DOHH2 (cell line): ENCODE measurements around the gene PDF.
"Not testable (repeated sequence)": the region's sequence is repeated elsewhere in the genome, so short reads cannot be mapped to it uniquely, and the experiment has no call there.

Source experiments
- H3F3A ChIP-seq: fragments of 200-600 bp; sonication (generic), shearing (Covaris generic); 2 replicates; pipeline ENCODE4 v1.6.0; 2016; ENCODE audit warnings: antibody characterized with exemption, mild to moderate bottlenecking; ENCODE audit not compliant: control insufficient read depth, insufficient read depth
- H3K27ac ChIP-seq: fragments of 200-600 bp; sonication (generic); 2 replicates; pipeline ENCODE4 v1.5.1; 2014; ENCODE audit warnings: low read depth, mild to moderate bottlenecking, low read length, moderate library complexity
- H3K27me3 ChIP-seq: fragments of 200-600 bp; sonication (generic); 2 replicates; pipeline ENCODE4 v1.6.1; 2014; ENCODE audit warnings: mild to moderate bottlenecking, low read length, mixed read lengths; ENCODE audit not compliant: control insufficient read depth
- H3K36me3 ChIP-seq: fragments of 200-600 bp; sonication (generic); 2 replicates; pipeline ENCODE4 v1.6.1; 2014; ENCODE audit warnings: mild to moderate bottlenecking, low read length, moderate library complexity, mixed read lengths; ENCODE audit not compliant: control insufficient read depth
- H3K4me1 ChIP-seq: fragments of 200-600 bp; sonication (generic); 2 replicates; pipeline ENCODE4 v1.6.1; 2014; ENCODE audit warnings: mild to moderate bottlenecking, low read length, mixed read lengths; ENCODE audit not compliant: control insufficient read depth
- H3K4me2 ChIP-seq: fragments of 200-600 bp; sonication (generic); 2 replicates; pipeline ENCODE4 v1.6.0; 2014; ENCODE audit warnings: mild to moderate bottlenecking, low read length, moderate library complexity
- H3K4me3 ChIP-seq: fragments of 200-600 bp; sonication (generic); 2 replicates; pipeline ENCODE4 v1.5.1; 2014; ENCODE audit warnings: mild to moderate bottlenecking, low read length, mixed read lengths
- H3K79me2 ChIP-seq: fragments of 200-600 bp; sonication (generic); 2 replicates; pipeline ENCODE4 v1.6.1; 2014; ENCODE audit warnings: mild to moderate bottlenecking, low read length, mixed read lengths; ENCODE audit not compliant: control insufficient read depth
- H3K9me2 ChIP-seq: fragments of 200-600 bp; sonication (generic); replicated peaks from 2 replicates; pipeline ENCODE4 v1.6.1; 2014; ENCODE audit warnings: mild to moderate bottlenecking, low read length, mixed read lengths; ENCODE audit not compliant: control insufficient read depth
- H3K9me3 ChIP-seq: fragments of 200-600 bp; sonication (generic); 2 replicates; pipeline ENCODE4 v1.6.1; 2014; ENCODE audit warnings: antibody characterized with exemption, low read length, mixed read lengths; ENCODE audit not compliant: control insufficient read depth, insufficient read depth
- H4K20me1 ChIP-seq: fragments of 200-600 bp; sonication (generic); 2 replicates; pipeline ENCODE4 v1.6.0; 2014; ENCODE audit warnings: low read depth, mild to moderate bottlenecking, antibody characterized with exemption, low read length, moderate library complexity; ENCODE audit not compliant: control insufficient read depth, insufficient read depth
- EZH2phosphoT487 ChIP-seq: fragments of 200-600 bp; sonication (generic); IDR thresholded peaks from 2 replicates; pipeline ENCODE4 v1.6.1; 2017; ENCODE audit warnings: borderline replicate concordance, mild to moderate bottlenecking, antibody characterized with exemption, low read length, moderate library complexity, mixed read lengths
- TF ChIP-seq, protein P1 (sequence below): fragments of 200-600 bp; sonication (generic); IDR thresholded peaks from one replicate; pipeline ENCODE4 v1.5.1; 2014; ENCODE audit warnings: antibody characterized with exemption, mild to moderate bottlenecking, low read depth, low read length; ENCODE audit not compliant: poor library complexity, severe bottlenecking

PDF gene

DNA sequence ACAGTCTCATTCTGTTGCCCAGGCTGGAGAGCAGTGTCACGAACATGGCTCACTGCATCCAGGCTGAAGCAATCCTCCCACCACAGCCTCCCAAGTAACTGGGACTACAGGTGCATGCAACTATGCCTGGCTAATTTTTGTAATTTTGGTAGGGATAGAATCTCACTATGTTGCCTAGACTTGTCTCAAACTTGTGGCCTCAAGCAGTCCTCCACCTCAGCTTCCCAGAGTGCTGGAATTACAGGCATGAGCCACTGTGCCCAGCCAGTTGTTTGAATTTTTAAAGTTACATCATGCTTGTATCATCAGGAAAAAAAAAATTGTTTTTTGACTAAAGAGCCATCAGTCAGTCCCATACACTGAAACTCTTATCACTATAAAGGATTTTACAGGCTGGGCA lies 36.3 kb downstream of the PDF start:
- Histone ChIP-seq H3K27ac (no peak overlapping the region), H3K9me3 (no peaks in the 10 kb centered on the region), H3K79me2 (no peaks in the 10 kb centered on the region), H3K27me3 (no peaks in the 10 kb centered on the region), H3K9me2 (no peaks in the 10 kb centered on the region), H3K36me3 (no peaks in the 10 kb centered on the region), H3K4me1 (no peaks in the 10 kb centered on the region), H3F3A (no peaks in the 10 kb centered on the region), H3K4me3 (no peak overlapping the region), H3K4me2 (no peak overlapping the region), H4K20me1 (no peaks in the 10 kb centered on the region)
- TF ChIP-seq, protein P1, sequence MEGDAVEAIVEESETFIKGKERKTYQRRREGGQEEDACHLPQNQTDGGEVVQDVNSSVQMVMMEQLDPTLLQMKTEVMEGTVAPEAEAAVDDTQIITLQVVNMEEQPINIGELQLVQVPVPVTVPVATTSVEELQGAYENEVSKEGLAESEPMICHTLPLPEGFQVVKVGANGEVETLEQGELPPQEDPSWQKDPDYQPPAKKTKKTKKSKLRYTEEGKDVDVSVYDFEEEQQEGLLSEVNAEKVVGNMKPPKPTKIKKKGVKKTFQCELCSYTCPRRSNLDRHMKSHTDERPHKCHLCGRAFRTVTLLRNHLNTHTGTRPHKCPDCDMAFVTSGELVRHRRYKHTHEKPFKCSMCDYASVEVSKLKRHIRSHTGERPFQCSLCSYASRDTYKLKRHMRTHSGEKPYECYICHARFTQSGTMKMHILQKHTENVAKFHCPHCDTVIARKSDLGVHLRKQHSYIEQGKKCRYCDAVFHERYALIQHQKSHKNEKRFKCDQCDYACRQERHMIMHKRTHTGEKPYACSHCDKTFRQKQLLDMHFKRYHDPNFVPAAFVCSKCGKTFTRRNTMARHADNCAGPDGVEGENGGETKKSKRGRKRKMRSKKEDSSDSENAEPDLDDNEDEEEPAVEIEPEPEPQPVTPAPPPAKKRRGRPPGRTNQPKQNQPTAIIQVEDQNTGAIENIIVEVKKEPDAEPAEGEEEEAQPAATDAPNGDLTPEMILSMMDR, result no peak
- TF ChIP-seq EZH2phosphoT487, result no peak

DNA sequence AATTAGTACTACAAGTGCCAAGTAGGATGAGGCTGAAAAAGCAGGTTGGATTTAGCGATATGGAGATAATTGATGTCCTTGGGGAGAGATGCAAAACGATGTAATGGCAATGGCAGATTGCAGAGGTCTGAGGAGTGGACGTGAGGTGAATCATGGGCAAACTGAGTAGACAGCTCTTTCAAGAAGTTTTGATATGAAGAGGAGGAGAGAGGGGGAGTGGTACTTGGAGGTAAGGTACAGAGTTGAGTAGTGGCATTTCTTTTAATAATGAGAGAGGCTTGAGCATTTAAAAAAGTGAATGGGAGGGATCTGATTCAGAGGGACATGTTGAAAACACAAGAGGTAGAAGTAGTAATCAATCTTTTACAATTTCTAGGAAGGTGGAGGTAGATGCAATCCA lies 37.0 kb downstream of the PDF start:
- Histone ChIP-seq H3K36me3 (no peaks in the 10 kb centered on the region), H3K4me2 (no peak overlapping the region), H3K27me3 (no peaks in the 10 kb centered on the region), H3F3A (no peaks in the 10 kb centered on the region), H4K20me1 (no peaks in the 10 kb centered on the region), H3K27ac (no peak overlapping the region), H3K79me2 (no peaks in the 10 kb centered on the region), H3K9me3 (no peaks in the 10 kb centered on the region), H3K4me3 (no peak overlapping the region), H3K4me1 (no peaks in the 10 kb centered on the region), H3K9me2 (no peaks in the 10 kb centered on the region)
- TF ChIP-seq, protein P1, result no peak
- no peak for TF ChIP-seq EZH2phosphoT487

DNA sequence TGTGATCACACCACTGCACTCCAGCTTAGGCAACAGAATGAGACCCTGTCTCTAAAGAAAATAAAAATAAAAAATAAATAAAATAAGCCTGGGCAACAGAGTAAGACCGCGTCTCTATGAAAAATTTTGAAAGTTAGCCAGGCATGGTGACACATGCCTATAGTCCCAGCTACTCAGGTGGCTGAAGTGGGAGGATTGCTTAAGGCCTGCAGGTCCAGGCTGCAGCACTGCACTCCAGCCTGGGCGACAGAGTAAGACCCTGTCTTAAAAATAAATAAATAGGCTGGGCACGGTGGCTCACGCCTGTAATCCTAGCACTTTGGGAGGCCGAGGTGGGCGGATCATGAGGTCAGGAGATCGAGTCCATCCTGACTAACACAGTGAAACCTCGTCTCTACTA lies 38.7 kb downstream of the PDF start:
- not testable (repeated sequence) for H3F3A ChIP-seq, H3K4me3 ChIP-seq, H3K79me2 ChIP-seq, H3K36me3 ChIP-seq, H3K27me3 ChIP-seq, H3K9me2 ChIP-seq, H3K4me2 ChIP-seq, H4K20me1 ChIP-seq, H3K4me1 ChIP-seq, H3K27ac ChIP-seq, H3K9me3 ChIP-seq

DNA sequence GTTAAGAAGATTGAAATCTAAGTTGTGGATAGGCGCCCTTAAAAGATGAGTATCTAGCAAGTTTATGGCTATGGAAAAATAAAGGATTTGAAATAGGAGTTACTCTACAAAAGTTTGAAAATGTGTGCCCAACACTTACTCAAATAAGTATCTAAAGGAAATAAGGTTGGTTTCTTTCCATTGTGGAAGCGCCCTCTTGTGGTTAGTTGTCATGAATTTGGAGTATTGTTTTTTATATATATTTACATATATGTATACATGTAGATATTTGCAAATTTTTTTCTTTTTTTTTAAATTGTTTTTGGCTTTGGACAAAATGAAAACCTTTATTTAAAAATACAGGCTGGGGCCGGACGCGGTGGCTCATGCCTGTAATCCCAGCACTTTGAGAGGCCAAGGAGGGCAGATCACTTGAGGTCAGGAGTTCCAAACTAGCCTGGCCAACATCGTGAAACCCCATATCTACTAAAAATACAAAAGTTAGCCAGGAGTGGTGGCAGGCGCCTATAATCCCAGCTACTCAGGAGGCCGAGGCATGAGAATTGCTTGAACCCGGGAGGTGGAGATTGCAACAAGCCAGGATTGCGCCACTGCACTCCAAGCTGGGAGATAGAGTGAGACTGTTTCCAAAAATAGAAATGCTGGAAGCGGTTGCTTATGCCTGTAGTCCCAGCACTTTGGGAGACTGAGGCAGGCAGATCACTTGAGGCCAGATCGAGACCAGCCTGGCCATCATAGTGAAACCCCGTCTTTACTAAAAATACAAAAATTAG lies 43.3 kb downstream of the PDF start:
- Histone ChIP-seq H3K4me2 (no peak overlapping the region), H3K4me1 (no peaks in the 10 kb centered on the region), H3K9me2 (no peaks in the 10 kb centered on the region), H3F3A (peaks cover 4% of the 10 kb centered on the region; the same call in 1 of the 2 replicates), H3K36me3 (peaks cover 8% of the 10 kb centered on the region), H3K9me3 (no peaks in the 10 kb centered on the region), H4K20me1 (no peaks in the 10 kb centered on the region), H3K27me3 (no peaks in the 10 kb centered on the region), H3K27ac (no peak overlapping the region), H3K4me3 (no peak overlapping the region), H3K79me2 (no peaks in the 10 kb centered on the region)
- TF ChIP-seq EZH2phosphoT487, result no peak
- TF ChIP-seq, protein P1, result peak; percentile 45
